ENCODE measurements around the gene SAXO1.
"Not testable (repeated sequence)": the region's sequence is repeated elsewhere in the genome, so short reads cannot be mapped to it uniquely, and the experiment has no call there.

SAXO1 gene

GRCh38 chr9:18999173-18999785 lies 33.7 kb downstream of the SAXO1 start:
- no peak for DNase-seq (ENCODE audit: low read depth in 2 of 2)

- no peak for DNase-seq (ENCODE audit: low read depth in 2 of 2)
Measured at GRCh38 chr9:18997151-18997550, 35.9 kb downstream of the SAXO1 start.

- no peak for DNase-seq (ENCODE audit: low read depth in 2 of 2)
Measured at GRCh38 chr9:18996211-18996610, 36.8 kb downstream of the SAXO1 start.

- DNase-seq (ENCODE audit: low read depth in 2 of 2), result no peak
Measured at GRCh38 chr9:18994263-18994916, 38.6 kb downstream of the SAXO1 start.

- not testable (repeated sequence) for DNase-seq (ENCODE audit: low read depth in 2 of 2)
Measured at GRCh38 chr9:18991197-18991596, 41.8 kb downstream of the SAXO1 start.

GRCh38 chr9:18990494-18990893 lies 42.5 kb downstream of the SAXO1 start:
- DNase-seq (ENCODE audit: low read depth in 2 of 2), result no peak

GRCh38 chr9:18989865-18990264 lies 43.1 kb downstream of the SAXO1 start:
- DNase-seq (ENCODE audit: low read depth in 2 of 2), result no peak

GRCh38 chr9:18989097-18989496 lies 43.9 kb downstream of the SAXO1 start:
- no peak for DNase-seq (ENCODE audit: low read depth in 2 of 2)

- DNase-seq (ENCODE audit: low read depth in 2 of 2), result no peak
Measured at GRCh38 chr9:18988003-18988402, 45.0 kb downstream of the SAXO1 start.

GRCh38 chr9:18985996-18986395 lies 47.0 kb downstream of the SAXO1 start:
- no peak for DNase-seq (ENCODE audit: low read depth in 2 of 2)

- no peak for DNase-seq (ENCODE audit: low read depth in 2 of 2)
Measured at GRCh38 chr9:18985464-18985951, 47.5 kb downstream of the SAXO1 start.

- no peak for DNase-seq (ENCODE audit: low read depth in 2 of 2)
Measured at GRCh38 chr9:18982262-18982620, 50.8 kb downstream of the SAXO1 start.

GRCh38 chr9:18981476-18982261 lies 51.3 kb downstream of the SAXO1 start:
- DNase-seq (ENCODE audit: low read depth in 2 of 2), result no peak

GRCh38 chr9:18980189-18980588 lies 52.8 kb downstream of the SAXO1 start:
- DNase-seq (ENCODE audit: low read depth in 2 of 2), result no peak

GRCh38 chr9:18979367-18979766 lies 53.6 kb downstream of the SAXO1 start:
- DNase-seq (ENCODE audit: low read depth in 2 of 2), result no peak

GRCh38 chr9:18978188-18978587 lies 54.8 kb downstream of the SAXO1 start:
- no peak for DNase-seq (ENCODE audit: low read depth in 2 of 2)

- DNase-seq (ENCODE audit: low read depth in 2 of 2), result no peak
Measured at GRCh38 chr9:18976709-18977531, 56.1 kb downstream of the SAXO1 start.

- no peak for DNase-seq (ENCODE audit: low read depth in 2 of 2)
Measured at GRCh38 chr9:18976221-18976708, 56.7 kb downstream of the SAXO1 start.

GRCh38 chr9:18973348-18973747 lies 59.7 kb downstream of the SAXO1 start:
- no peak for DNase-seq (ENCODE audit: low read depth in 2 of 2)

GRCh38 chr9:18972675-18973074 lies 60.3 kb downstream of the SAXO1 start:
- no peak for DNase-seq (ENCODE audit: low read depth in 2 of 2)

GRCh38 chr9:18971909-18972308 lies 61.1 kb downstream of the SAXO1 start:
- no peak for DNase-seq (ENCODE audit: low read depth in 2 of 2)

- no peak for DNase-seq (ENCODE audit: low read depth in 2 of 2)
Measured at GRCh38 chr9:18971404-18971803, 61.6 kb downstream of the SAXO1 start.

All from stimulated activated CD4-positive, alpha-beta T cell treated with anti-CD3 and anti-CD28 coated beads, Interleukin-1b, Interleukin-23, amount 100 ng/mL, for 4 hours (primary cell).